MV-4-11 (cell line): ENCODE results near the gene STXBP5.

Experiments
- DNase-seq: peaks from one replicate; lab custom pipeline; 2025; lab: John Stamatoyannopoulos, UW

STXBP5 gene

DNA sequence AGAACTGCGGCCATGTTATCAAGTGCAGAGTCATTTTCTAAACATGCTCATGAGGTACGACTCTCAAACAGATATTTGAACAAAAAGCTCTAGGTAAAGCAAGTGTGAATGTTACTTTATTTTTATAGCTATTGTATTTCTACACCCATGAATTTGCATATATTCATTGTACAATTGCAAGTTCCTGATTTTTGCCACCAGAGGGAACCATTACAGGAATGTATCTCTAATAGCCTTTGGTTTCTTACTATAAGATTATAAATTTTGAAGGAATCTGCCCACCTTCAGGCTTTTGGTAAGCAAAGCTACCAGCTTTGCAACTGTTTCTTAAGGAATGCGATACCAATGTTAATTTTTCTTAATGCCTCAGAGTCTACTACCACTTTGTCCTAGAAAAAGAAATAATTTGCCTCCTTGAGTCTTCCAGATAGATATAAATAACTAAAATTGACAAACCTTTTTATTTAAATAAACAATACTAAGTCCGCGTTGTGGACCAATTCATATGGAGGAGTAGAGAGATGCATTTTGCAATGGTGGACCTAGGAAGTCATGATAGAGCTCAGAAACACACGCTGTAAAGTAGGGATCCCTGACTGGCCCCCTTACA is 178.8 kb downstream of the STXBP5 start:
- DNase-seq = peak; percentile 10

DNA sequence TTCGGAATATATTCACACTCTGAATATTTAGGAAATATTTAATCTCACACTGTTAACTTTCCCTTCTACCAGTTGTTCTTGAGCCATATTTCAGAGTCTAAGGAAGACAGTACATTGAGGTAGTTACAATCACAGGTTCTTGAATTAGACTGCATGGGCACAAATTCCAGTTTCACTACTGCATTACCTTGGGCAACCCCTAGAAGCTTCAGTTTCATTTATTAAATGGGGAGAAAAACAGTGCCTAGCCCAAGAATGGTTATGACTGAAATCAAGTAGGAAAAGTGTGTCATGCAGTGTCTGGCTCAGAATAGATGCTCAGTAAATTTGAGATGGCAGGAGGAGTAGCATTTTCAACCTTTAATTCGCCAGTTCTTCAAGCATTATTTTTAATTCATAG is 179.8 kb downstream of the STXBP5 start:
- DNase-seq = no peak

DNA sequence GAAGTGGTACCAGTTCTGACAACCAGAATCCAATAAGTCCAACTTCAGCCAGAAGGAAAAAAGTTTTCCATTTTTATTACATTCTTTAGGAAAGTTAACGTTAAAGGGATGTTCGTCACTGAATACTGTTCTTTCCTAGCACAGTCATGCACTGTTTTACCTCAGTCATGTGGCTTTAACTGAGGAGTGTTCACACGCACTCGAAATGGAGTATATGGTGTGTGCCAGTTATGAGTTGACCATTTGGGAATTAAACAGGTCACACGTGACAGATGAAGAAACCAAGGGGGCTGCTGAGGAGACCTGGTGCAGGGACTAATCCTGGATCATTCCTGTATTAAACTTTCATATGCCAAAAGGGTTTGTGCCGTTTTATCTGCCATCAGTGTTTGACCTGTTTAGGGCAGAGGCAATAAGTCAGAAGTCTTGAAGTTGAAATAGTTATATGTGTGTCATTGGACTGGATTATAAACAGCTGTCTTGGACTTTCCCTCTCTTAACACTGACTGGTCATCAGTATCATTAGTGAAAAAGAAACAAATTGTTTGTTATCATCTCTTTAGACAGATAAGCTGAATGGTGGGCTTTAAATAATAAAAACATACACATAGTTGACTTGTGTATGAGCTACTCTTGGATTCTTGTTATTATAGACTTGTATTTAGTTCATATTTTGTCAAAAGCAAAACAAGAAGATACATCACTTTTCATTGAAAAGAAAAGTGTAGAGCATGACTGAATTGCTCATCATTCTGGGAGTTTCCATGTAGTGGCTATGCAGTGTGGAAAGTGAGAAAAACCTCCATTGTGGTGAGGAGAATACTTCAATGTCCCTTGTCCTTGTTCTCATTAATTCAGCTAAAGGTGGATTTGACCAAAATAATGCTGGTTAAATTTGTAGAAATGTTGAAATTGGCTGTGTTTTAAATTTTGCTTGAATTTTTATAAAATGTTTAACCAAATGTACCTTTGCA is 180.8 kb downstream of the STXBP5 start:
- DNase-seq = no peak

DNA sequence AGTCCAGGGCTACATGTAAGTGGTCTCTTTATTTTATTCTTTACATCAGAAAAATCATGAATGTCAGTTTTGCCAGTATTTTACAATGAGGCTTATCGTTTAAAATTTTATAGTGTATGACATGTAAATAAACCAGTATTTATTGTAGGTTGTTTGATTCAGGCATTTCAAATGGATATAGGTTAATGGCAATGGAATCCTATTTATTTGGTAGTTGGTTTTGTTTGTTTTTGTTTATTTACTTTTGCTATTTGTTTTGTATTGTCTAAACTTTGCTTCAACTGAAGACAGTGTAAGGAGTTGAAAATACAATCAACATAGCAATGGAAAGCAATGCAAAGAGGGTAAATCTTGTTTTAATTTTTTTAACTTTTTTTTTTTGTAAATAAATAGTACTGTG is 185.2 kb downstream of the STXBP5 start:
- DNase-seq = no peak

DNA sequence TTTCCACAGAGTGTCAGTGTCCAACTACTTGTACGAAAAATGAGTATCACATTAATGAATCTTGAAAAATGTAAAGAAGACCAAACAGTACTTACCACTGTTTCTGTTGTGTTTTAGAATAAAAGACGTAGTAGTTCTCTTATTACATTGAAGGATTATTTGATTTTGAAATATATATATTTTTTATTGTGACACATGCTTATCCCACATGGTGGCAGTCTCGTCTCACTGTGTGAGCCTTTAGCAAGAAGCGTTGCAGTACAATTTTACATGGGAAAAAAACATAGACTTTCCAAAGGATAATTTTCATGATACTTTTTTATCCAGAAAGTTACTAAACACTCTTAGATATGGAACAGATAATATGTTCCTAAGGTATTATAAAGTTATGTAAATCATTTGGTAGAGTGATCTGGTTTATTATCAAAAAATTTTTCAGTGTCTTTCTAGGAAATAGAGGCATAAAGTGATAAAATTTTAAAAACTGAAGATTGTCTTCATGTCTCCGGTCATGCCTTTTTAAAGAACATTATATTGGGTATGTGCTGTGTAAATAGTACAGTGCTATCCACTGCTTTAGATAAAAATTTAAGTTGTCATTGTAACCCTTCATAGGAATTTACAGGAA is 186.8 kb downstream of the STXBP5 start:
- DNase-seq = peak; percentile 1

DNA sequence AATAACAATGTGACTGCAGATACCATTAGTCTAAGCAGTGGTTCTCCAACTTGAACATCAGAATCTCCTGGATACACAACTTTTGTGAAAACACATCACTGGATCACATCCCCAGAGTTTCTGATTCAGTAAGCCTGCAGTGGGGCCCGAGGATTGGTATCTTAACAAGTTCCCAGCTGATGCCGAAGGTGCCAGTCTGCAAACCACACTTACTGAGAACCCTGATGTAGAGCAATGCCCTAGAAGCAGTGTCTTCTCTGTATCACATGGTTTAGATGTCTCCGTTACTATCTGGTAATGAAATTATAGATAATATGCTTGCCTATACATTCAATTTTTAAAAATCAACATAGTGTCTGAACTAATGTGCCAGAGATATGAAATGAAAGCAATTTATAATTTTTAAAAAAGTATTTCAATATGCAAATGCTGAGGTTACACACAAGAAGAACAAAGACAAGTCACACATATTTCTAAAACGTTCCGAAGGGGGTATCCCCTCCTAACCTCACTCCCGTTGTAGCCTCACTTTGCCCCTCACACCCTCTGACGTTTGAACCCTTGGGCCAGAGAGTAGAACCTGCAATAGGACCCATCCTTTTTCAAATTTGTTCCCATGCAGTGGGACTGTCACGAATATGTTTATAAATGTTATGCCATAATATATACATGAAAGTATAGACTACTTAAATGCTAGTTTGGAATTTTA is 188.9 kb downstream of the STXBP5 start:
- DNase-seq = no peak

DNA sequence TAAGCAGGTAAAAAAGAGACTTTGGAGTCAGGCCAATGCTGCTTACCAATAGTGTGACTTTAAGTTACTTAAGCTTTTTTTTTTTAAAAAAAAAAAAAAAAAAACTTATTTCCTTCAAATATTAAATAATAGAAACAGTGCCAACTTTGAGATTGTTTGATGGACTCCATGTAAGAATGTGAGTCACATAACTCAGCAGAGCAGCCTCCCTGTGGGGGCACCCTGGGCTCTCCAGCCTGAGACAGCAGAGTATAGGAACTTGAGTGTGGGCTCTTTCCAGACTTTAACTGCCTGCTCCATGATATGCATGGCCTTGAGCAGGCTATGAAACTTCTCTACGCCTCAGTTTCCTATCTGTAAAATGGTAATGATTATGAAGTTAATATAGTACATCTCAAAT is 190.9 kb downstream of the STXBP5 start:
- no peak for DNase-seq

DNA sequence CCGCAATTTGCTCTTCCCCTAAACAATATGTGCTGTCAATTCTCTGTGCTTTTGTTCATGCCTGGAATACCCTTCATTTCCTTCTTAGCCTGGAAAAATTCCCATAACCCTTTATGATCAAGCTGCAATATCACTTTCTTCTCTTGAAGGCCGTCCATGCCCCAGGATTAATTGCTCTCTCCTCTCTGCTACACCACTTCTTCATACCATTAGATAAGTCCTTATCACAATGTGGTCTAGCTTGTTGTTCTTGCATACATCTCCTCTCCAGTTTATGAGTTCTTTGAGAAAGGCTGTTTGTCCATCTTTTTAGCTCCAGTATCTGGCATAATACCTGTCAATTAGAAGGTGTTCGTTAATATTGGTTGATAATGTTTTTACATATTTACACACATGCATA is 193.1 kb downstream of the STXBP5 start:
- DNase-seq = no peak

DNA sequence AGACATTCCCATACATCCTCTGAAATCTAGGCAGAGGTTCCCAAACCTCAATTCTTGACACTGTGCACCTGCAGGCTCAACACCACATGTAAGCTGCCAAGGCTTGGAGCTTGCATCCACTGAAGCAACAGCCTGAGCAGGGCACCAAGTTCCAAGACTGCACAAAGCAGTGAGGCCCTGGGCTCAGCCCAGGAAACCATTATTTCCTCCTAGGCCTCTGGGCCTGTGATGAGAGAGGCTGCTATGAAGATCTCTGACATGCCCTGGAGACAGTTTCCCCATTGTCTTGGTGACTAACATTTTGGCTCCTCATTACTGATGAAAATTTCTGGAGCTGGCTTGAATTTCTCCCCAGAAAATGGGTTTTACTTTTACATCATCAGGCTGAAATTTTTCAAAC is 196.8 kb downstream of the STXBP5 start:
- no peak for DNase-seq

DNA sequence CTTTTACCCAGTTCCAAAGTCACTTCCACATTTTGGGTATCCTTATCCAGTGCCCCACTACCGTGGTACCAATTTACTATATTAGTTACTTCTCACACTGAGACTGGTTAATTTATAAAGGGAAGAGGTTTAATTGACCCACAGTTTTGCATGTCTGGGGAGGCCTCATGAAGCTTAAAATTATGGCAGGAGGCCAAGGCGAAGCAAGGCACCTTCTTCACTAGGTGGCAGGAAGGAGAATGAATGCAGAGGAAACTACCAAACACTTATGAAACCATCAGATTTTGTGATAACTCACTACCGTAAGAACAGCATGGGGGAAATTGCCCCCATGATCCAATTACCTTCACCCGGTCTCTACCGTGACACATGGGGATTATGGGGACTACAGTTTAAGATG is 197.6 kb downstream of the STXBP5 start:
- DNase-seq = no peak

DNA sequence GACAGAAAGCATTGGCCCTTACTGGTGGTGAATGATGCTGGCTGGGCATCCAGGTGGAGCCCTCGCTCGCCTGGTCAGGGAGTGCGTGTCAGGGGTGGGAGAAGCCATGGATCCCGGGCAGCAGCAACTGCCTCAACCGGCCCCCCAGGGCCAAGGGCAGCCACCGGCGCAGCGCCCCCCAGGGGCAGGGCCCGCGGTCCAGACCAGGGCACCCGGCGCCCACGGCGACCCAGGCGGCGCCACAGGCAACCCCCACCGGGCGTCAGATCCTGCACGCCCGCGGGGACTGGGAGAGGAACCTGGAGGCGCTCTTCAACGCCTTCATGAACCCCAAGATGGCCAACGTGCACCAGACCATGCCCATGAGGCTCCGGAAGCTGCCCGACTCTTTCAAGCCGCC is 202.6 kb downstream of the STXBP5 start:
- DNase-seq = no peak

DNA sequence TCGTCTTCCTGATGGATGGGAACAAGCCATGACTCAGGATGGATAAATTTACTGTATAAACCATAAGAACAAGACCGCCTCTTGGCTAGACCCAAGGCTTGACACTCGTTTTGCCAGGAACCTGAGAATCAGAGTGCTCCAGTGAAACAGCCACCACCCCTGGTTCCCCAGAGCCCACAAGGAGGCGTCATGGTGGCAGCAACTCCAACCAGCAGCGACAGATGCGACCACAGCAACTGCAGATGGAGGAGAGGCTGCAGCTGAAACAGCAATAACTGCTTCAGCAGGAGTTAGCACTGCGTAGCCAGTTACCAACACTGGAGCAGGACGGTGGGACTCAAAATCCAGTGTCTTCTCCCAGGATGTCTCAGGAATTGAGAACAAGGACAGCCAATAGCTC is 203.4 kb downstream of the STXBP5 start:
- no peak for DNase-seq

DNA sequence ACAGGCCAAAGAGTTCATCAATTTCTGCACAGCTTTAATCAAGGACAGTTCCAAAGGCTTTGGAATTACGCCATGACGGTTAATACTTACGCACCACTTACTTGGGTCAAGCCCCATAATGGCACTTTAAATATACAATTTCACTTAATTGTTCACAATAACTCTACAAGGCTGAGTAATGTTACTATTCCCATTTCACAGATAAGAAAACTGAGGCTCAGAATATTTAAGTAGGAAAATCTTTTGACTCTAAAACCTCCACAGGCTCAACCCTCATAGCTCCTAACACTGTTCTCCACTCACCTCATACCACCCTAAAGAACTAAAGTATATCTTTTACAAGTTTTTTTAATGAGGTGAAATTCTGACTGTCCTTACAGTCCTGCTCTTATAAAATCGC is 212.4 kb downstream of the STXBP5 start:
- DNase-seq = no peak

DNA sequence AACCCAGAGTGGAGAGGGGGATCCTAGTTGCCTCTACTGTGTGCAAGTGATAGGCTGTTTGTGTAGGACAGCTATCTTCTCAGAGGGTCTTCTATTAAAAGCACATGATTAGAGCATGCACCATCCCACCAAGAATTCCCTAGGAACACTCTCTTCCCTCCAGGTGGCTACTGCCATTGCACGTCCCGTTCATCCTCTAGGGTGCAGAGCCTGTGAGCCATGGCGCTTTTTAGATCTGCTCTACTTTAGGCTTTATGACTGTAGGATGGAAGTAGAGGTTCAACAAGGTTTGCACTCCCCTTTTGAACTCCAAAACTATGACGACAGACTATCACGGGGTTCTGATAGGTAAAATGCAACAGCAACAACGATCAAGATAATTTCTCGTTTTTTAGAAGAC is 213.7 kb downstream of the STXBP5 start:
- DNase-seq = no peak

DNA sequence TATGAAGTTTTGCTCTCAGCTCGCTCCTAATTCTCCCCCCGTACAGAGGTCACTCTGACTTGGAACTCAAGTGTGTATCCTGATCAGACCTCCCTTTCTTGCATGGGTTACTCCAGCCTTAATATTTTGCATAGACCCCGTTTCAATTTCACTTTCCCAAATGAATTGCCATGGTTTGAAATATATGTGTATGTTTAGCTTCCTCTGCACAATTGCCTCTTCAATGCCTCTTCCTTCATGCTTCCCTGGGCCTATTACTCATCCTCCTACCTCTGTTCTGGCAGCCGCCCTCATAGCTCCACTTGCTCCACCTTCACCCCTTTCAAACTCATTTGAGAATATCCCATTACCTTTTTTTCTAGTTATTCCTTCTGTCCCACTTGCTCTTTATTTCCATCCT is 214.3 kb downstream of the STXBP5 start:
- DNase-seq = no peak

DNA sequence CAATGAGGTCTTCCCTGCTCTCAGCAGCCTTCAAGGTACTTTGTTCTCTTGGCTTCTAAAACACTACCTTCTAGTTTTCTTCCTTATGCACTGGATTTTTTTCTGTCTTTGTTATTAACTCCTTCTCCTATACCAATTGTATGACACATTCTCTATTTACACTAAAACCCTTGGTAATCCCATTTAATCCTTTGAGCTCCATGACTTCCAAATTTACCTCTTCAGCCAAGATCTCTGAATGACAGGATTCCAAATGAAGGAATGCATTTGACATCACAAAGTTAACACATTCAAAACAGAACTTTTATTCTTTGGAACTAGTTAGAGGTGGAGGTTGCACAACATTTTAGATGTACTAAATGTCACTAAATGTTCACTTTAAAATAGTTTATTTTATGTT is 217.7 kb downstream of the STXBP5 start:
- DNase-seq = no peak

DNA sequence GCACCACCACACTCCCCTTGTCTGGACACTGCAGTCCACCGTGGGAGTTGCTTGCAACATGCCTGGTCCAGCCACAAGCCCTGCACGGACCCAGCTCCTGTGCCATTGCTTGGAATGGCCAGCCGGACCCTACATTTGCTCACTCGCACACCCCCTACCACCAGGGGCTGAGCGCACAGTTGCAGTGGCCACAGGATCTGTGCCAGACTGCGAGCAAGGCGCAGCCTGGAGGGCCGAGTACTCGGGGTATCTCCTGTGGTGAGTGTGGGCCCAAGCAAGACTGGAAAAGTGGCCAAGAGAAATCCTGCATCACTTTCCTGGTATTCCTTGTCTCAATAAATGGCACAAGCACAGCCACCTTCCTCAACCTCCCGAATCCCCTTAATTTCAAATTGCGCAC is 218.9 kb downstream of the STXBP5 start:
- DNase-seq = no peak

DNA sequence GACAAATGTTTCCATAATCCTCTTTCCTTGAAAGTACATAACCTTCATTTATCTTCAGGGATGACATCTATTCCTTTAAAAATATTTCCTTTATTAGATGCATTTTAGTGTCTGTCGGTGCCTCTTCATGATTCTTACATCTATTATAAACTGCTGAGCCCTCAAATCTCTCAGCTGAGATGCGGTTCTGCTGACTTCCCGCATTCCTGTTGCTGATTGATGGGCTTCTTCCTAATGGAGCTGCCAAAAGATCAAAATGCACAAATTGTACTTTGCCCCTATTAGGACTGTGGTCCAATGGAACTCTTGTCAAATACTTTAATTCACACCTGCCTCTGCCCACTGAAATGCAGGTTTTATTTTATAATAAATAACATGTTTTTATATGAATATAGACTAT is 225.6 kb downstream of the STXBP5 start:
- DNase-seq = no peak

DNA sequence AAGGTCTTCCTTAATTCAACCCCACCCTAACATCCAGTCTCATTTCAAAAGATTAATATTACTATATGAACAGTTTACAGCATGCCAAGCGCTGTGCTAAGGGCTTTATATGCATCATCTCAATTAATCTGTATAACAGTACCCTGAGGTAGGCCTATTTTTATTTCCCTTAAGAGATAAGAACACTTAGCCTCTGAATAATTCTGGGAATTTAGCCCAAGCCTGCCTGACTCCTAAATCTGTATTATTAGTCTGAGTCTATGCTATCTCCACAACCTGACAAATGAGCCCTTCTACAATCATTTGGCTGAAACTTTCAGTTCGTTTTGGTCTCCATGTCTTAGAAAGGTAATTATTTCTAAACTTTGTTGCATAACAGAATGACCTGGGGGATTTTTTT is 226.6 kb downstream of the STXBP5 start:
- no peak for DNase-seq

DNA sequence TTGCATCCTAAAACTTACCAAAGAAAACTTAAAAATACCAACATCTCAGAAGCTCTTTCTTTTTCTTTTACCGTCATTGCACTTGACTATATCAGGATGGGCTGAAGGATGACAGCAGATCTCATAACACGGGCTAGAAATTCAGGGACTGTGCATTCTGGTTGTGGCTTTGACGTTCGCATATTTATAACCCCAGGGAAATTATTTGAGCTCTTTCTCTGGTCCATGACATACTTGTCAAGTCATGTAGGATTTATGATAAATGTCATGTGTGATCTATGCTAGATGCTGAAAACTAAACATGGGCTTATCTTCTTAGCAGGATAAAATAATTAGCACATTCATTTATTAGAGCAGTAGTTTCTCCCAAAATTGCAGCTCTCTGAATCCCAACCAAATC is 229.9 kb downstream of the STXBP5 start:
- no peak for DNase-seq

DNA sequence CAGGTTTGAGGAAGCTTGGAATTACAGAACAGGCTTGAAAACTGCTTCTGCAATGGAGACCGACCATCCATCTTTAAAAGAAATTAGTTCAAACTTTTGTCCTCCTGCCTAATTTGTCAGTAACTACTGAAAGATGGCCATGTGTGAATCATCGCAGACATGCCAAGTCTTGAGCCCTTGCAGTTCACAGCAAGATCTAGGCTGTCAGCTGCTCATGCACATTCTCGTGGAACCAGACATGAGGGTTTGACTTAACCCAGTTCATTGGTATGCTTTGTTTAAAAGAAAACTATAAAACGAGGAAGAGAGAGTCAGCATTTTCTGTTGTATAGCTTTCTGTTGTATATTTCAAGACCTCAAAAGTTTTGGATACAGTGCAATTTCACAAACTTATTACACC is 230.3 kb downstream of the STXBP5 start:
- no peak for DNase-seq

DNA sequence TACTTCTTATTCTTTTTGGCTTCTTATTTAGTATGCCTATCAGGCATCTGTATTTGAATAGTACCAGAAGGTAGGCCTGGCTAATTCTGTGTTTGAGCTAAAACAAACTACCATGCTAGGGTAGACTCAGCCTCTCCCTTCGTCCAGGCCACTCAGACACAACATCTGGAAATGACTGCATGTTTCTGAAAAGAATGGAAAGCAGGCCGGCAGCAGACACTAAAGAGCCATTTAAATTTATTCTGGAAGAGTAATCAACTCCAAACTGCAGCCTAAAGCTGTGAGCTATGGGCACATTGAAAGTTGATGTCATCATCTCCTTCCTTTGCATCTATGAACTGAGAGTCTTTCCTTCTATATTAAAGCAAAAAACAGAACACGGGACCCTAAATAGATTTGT is 233.4 kb downstream of the STXBP5 start:
- no peak for DNase-seq
